SH-SY5Y (cell line): ENCODE data around the gene ASMTL.

Experiments used
- GATA2 ChIP-seq: IDR thresholded peaks from 2 replicates; pipeline ENCODE4 v1.6.1; 2011; ENCODE audit warnings: mild to moderate bottlenecking, low read depth, low read length
- GATA3 ChIP-seq: IDR thresholded peaks from 2 replicates; pipeline ENCODE4 v1.6.1; 2011; ENCODE audit warnings: low read depth, mild to moderate bottlenecking, low read length, moderate library complexity

Gene ASMTL

GRCh38 chrX:1465286-1466231, 12.8 kb upstream of the ASMTL start:
- TF ChIP-seq GATA3, result no peak
- no peak for TF ChIP-seq GATA2

- TF ChIP-seq GATA2 (no peak), GATA3 (no peak)
Observed at GRCh38 chrX:1464971-1465285, 12.2 kb upstream of the ASMTL start.

GRCh38 chrX:1464041-1464970, 11.6 kb upstream of the ASMTL start:
- TF ChIP-seq GATA2 (no peak), GATA3 (no peak)

- no peak for TF ChIP-seq GATA2
- TF ChIP-seq GATA3, result no peak
Observed at GRCh38 chrX:1463581-1463980, 10.9 kb upstream of the ASMTL start.

- no peak for TF ChIP-seq GATA3
- no peak for TF ChIP-seq GATA2
Observed at GRCh38 chrX:1462596-1463251, 10.0 kb upstream of the ASMTL start.

- no peak for TF ChIP-seq GATA3
Observed at GRCh38 chrX:1462110-1462509, 9.4 kb upstream of the ASMTL start.

GRCh38 chrX:1455948-1456280, 3.2 kb upstream of the ASMTL start:
- no peak for TF ChIP-seq GATA3
- no peak for TF ChIP-seq GATA2

GRCh38 chrX:1453951-1454785, 1.5 kb upstream of the ASMTL start:
- no peak for TF ChIP-seq GATA3
- no peak for TF ChIP-seq GATA2

GRCh38 chrX:1453395-1453783, 680 bp upstream of the ASMTL start:
- no peak for TF ChIP-seq GATA2
- no peak for TF ChIP-seq GATA3

GRCh38 chrX:1451661-1452515, 821 bp downstream of the ASMTL start:
- TF ChIP-seq GATA2 (no peak), GATA3 (no peak)

- TF ChIP-seq GATA2, result no peak
- TF ChIP-seq GATA3, result no peak
Observed at GRCh38 chrX:1451251-1451660, 1.5 kb downstream of the ASMTL start.

- TF ChIP-seq GATA3 (no peak), GATA2 (no peak)
Observed at GRCh38 chrX:1450361-1451161, 2.1 kb downstream of the ASMTL start.

- no peak for TF ChIP-seq GATA3
- no peak for TF ChIP-seq GATA2
Observed at GRCh38 chrX:1449823-1450149, 2.9 kb downstream of the ASMTL start.
